Cardiac septum (tissue), 1 donor: ENCODE measurements around the gene CHN2. TPM values are rescaled to one million over a fixed set of nuclear protein-coding genes. Genes with fewer than 3 reads are reported as not detected.
"Not testable (repeated sequence)": the region's sequence is repeated elsewhere in the genome, so short reads cannot be mapped to it uniquely, and the experiment has no call there.

Source experiments
- DNase-seq: peaks from one replicate; pipeline ENCODE4 v3.0.0-alpha.2; 2020; ENCODE audit warnings: low spot score
- intact Hi-C: fragments of 100-400 bp; cut with DNase I; formaldehyde crosslinking; loops from one replicate; pipeline ENCODE4 v1.14.0; 2022
- total RNA-seq: library from RNA; stranded (reverse); fragmentation: NEBNext Ultra II Directional; extraction: Animal tissue kit (Norgen Biotek cat#: 25700); gene quantifications from one replicate; pipeline ENCODE4 v1.2.1, GENCODE V29; 2021
- donor health status: DM: no; HTN: no; CAD: no.

CHN2 gene
- total RNA-seq, 1 donor from 2014 or later: 33.6 TPM

DNA sequence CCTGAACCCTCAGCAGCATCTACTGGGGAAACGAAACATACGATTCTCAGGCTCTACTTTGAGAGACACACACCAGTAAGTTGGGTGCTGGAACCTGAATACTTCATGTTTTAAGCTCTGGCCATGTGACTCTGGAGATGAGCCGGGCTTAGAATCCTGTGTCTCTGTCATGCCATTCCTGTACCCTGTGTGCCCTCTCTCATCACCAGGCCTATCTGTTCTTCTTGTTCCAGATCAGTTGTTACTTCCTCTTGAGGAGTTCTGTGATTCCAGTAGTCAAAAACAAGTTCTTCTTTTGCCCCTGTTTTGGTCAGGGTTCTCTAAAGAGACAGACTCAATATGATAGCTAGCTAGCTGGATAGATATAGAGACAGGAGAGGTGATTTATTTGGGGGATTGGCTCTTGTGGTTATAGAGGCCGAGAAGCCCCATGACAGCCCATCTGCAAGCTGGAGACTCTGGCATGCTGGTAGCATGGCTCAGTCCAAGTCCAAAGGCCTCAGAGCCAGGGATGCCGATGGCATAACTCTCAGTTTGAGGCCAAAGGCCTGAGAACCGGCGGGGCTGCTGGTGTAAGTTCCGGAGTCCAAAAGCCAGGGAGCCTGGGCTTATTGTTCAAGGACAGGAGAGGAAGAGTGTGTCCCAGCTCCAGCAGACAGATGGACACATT, 54.3 kb downstream of the CHN2 start:
- intact Hi-C loops: no loop called here
- no peak for DNase-seq

DNA sequence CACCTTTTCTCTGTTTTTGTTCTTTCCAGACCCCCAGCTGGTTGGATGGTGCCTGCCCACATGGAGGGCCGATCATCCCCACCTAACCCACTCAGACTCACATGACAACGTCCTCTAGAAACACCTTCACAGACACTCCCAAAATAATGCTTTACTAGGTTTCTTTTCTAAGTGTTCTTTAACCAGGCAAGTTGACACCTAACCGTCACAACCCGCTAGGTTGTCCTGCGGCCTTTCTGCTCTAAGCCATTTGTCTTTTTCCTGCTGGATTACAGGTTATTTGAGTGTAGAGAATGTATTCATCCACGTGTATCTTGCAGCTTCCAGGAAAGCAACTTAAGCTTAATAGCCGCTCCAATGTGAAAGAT, 54.8 kb downstream of the CHN2 start:
- intact Hi-C loops: no loop called here
- no peak for DNase-seq

DNA sequence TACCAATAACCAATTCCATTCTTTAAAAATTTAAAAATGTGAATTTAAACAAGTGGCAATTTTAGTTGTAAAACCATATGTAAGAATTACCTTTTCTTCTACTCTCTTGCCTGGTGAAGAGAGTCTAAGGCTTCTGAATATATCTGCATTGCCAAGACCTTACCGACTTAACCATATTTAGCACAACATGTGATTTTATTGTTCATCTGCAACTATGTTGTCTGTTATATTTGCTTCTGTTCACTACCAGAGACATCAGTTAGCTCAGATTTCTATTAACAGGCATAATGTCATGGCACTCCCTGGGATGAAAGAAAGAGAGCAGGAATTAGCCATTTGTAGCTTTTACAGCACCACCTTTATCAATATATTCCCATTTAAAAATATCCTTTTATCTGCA, 55.3 kb downstream of the CHN2 start:
- intact Hi-C loops: no loop called here
- DNase-seq: no peak

DNA sequence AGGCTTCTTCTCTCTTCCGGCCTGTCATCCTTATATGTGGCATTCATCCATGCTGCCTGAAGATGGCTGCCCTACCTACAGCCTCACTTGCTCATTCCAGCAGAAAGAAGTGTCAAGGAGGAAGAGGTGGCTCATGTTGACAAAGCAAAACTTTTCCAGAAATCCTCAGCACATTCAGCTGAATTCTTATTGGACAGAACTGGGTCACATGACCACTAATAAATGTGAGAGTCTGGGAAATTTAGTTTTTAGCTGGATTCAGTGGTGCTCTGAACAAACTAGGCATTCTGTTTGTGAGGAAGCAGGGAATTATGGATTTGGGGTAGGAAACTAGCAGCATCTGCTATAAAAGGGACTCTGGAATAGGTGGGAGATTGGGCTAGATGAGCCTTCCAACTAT, 58.6 kb downstream of the CHN2 start:
- DNase-seq: no peak
- intact Hi-C loops: no loop called here

DNA sequence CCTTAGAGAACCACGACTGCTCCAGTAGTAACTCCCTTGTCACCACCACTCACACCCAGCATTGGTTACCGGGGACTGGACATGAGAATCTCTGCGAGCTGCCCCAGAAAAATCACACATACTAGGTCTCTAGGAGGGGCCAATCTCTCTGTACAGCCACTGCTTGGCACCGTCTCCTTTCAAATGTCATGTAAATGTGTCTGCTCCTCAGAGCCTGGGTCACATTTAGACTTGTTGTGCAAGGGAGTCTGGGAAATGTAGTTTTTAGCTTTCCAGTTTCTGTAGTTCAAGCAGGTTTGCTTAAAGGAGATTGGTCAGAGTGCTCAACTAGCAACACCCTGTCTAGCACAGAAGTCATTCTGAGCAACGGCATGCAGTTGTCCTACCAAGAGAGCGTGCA, 60.0 kb downstream of the CHN2 start:
- intact Hi-C loops: no loop called here
- no peak for DNase-seq

DNA sequence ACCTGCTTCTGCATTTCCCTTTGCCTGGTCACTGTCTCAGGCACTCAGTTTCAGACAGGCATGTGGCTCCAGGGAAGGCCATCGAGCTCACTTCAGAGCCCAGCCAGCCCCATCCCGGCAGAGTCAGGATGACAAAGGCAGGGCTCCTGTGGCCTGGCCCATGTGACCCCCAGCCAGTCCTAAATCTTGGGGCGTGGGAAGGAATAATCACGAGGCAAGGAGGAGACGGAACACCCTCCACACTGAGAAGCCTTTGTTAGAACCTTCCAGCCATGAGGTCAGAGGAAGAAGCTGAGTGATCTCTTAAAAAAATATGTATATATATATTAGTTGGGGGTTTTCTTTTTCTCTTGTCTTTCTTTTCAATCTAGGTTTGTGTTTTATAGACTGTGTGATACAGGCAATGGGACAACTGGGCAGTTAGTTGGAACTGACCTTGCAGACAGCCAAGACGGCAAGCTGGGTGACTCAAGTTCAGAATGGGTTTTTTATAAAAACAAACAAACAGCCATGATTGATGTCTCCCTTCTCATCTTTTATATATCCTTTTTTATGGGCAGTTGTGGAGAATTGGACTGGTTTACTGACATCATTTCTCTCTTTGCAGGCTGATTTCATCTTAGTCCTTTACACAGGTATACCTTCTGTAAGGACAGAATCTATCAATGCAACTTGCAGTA, 60.8 kb downstream of the CHN2 start:
- intact Hi-C loops: no loop called here
- DNase-seq: no peak

DNA sequence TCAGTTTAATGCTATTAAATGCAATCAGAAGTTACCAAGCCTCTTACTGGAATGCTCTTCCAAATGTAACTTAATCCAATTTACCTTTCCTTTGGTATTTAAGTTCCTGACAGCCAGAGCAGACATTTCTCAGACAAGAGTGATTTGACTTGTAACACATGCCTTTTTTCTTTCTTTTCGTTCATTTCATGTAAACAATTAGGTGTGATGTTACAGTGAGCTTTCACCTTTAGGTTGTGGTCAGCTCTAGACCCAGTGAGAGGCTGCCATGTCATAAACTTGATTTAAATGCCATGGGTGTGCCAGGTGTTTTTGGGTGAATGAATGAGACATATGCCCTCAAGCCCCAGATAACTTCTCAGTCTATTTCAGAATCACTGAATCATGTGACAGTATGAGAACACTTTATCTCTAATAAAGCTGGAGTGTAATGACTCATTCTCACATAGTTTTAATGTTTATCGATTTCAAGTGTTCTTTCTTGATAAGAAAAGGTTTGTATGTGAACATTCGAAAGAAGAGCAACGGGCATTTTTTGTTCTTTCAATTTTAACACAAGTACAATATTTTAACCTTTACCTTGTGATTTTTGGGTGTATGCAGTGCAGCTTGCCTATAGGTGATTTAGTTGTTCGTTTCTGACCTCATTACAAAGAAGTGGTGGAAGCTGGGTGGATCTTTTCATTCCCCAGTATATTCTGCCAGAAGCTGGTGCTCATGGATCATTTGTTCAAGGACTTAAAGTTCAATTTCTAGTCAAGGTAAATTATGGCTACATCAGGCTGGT, 61.5 kb downstream of the CHN2 start:
- no peak for DNase-seq
- intact Hi-C loops: no loop called here

DNA sequence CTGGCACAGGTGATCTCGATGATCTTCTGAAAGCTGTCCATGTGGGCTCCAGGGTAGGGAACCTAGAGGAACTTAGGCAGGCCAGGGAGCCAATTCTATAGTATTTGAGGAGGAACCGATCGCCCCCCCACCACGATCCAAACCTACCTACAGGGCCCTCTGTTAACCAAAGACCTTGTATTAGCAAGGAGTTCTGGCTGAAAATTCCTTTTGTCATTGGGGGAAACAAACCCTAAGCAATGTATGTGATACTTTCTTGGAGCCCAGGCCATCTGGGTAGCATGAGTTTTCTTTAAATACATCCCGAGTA, 62.1 kb downstream of the CHN2 start:
- no peak for DNase-seq
- intact Hi-C loops: no loop called here

DNA sequence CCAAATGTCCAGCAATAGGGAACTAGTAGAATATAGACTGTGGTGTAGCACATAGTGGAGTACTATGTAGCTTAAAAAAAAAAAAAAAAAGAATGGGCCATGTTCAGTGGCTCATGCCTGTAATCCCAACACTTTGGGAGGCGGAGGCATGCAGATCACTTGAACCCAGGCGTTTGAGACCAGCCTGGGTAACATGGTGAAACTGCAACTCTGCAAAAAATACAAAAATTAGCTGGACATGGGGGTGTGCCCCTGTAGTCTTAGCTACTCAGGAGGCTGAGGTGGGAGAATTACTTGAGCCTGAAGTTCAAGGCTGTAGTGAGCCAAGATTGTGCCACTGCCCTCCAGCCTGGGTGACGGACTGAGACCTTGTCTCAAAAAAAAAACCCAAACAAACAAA, 64.4 kb downstream of the CHN2 start:
- intact Hi-C loops: no loop called here

DNA sequence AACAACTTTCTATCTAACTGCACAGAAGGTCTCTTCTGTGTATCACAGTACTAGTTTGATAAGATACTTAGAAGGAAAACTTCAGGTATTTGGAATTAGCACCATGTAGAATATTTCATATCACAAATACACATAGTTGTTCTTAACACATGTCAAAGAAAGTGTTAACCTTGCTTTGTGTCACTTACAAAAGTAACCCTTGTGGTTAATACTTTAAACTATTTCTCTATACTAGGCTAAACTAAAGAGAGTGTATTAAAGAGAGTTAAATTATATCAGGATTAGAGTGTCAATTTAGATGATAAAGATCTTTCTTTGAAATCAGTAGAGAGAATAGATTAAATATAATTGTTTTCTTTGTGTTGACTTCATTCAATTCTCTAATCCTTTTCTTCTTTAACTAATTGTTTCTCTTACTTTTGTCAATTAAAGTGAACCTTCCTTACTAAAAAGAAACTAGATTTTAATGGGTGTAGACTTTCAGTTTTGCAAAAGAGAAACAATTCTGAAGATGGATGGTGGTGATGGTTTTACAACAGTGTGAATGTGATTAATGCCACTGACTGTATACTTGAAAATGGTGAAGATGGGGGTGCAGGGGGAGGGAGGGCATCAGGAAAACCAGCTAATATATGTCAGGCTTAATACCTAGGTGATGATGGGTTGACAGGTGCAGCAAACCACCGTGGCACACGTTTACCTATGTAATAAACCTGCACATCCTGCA, 67.8 kb downstream of the CHN2 start:
- intact Hi-C loops: no loop called here
- no peak for DNase-seq

More for the DNA sequence above, 64.4 kb downstream of the CHN2 start:
- DNase-seq: no peak

DNA sequence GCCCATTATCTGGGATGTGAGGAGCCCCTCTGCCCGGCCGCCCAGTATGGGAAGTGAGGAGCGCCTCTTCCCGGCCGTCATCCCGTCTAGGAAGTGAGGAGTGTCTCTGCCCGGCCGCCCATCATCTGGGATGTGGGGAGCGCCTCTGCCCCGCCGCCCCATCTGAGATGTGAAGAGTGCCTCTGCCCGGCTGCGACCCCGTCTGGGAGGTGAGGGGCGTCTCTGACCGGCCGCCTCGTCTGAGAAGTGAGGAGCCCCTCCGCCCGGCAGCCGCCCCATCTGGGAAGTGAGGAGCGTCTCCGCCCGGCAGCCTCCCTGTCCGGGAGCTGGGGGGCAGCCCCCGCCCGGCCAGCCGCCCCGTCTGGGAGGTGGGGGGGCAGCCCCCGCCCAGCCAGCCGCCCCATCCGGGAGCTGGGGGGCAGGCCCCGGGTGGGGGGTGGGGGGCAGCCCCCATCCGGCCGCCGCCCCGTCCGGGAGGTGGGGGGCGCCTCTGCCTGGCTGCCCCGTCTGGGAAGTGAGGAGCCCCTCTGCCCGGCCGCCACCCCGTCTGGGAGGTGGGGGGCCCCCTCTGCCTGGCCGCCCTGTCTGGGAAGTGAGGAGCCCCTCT, 69.1 kb downstream of the CHN2 start:
- DNase-seq, intact Hi-C loops: not testable (repeated sequence)

DNA sequence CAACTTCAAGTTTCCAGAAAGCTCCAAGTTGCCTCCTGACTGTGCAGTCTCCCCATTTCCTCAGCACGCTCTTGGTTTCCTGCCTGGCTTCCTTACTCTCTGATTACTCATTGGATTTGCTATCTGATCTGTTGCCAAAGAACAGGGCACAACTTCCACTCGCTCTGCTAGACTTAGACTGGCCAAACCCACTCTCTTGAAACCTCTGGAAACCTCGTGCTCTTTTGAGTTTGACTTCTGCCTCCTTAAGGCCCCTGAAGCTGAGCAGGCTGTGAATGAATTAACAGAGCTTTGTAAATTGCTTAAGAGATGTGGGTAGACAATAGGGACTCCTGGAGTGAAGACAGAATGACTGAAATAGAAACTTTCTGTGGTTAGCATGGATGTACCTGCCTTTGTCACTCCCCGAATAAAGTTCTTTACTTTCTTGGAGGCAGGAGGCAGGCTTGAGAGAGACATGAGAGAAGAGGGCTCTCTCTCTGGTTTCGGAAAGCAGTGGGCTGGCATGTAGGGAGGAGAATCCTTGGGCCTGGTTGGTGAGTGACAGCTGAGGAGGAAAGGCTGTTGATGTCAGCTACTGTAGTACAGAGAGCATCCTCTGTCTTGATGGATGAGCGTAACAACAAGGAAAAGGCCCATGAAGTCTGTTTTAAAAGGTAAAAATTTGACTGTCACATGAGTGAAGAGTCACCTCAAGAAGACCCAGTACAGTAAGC, 70.8 kb downstream of the CHN2 start:
- DNase-seq: no peak
- intact Hi-C loops: no loop called here

DNA sequence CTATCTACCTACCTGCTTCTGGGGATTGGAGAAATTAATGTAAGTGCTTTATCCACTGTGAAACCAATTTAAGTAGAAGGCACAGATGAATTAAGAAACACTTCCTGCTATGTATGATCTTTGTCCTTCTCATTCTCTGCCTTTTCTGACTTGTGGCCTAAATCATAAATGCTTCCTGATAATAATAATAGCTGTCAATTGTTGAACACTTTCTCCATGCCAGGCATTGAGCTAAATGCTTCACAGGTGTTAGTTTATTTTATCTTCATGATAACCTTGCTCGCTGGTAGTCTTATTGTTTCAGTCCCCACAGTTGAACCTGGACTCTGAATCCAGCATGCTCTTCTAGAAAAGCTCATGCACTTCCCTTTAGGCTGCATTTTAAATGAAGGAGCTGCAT, 75.4 kb downstream of the CHN2 start:
- DNase-seq: no peak

DNA sequence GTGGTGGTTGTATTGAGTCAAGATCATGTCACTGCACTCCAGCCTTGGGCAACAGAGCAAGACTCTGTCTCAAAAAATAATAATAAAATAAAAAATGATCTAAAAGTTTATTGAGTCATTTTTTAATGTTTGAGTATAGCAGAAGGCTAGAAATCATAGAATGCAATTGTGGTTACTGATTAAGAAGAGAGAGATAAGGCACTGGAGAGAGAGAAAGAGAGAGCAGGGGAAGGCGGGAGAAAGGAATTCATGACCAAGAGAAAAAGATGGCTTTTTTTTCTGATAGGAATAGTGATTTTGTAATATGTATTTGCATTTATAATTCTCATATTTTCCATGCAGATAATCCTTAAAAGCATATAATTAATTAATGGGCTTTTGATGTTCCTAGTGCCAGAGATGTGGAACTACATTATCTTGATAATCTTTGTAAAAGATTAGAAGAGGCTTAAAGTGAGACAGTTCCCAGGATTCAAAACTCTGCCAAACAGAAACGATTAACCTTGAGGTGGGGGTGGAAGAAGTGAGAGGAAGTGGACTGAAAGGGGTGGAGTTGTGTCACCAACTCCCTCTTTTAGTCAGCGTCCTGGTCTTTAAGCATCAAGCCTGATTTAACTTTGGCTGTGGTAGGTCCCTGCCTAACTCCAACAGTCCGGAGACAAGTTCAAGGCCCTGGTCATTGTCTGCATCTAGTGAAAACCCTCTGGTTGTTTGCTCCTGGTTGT, 76.2 kb downstream of the CHN2 start:
- DNase-seq: no peak
- intact Hi-C loops: no loop called here

More for the DNA sequence above, 75.4 kb downstream of the CHN2 start:
- intact Hi-C loops: no loop called here

DNA sequence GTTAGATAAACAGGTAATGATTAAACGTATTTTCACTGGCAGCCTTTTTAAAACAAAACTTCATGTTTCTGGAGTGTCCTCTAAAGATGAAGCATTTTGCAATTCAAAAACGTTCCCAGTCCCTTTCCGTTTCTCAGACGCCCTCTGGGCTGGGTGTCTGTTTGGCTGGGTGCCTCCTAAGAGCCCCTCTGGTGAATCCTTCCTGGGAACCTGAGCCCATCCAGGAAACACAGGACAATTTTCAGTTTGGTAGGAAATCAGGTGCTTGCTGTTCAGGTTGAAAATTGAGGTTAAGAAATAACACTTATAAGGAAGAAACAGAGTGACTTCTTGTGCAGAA, 76.7 kb downstream of the CHN2 start:
- intact Hi-C loops: no loop called here
- no peak for DNase-seq

DNA sequence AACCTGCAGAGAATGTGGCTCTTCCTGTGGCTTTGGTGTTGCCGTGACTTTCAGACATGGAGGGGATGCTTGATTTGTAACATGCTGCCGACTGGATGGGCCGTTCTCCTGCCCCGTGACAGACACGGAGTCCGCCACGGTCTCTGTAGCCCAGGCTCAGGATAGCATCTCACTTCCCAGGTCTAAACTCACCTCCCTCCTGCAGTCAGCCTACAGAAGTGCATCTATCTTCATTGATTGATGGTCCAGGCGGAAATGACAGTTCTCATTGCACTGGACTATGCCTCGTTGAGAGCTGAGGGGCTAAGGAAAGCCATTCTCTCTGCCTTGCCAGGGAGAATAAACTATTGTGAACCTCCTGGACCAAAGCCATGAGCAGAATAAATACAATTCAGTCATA, 77.5 kb downstream of the CHN2 start:
- intact Hi-C loops: no loop called here
- DNase-seq: no peak

DNA sequence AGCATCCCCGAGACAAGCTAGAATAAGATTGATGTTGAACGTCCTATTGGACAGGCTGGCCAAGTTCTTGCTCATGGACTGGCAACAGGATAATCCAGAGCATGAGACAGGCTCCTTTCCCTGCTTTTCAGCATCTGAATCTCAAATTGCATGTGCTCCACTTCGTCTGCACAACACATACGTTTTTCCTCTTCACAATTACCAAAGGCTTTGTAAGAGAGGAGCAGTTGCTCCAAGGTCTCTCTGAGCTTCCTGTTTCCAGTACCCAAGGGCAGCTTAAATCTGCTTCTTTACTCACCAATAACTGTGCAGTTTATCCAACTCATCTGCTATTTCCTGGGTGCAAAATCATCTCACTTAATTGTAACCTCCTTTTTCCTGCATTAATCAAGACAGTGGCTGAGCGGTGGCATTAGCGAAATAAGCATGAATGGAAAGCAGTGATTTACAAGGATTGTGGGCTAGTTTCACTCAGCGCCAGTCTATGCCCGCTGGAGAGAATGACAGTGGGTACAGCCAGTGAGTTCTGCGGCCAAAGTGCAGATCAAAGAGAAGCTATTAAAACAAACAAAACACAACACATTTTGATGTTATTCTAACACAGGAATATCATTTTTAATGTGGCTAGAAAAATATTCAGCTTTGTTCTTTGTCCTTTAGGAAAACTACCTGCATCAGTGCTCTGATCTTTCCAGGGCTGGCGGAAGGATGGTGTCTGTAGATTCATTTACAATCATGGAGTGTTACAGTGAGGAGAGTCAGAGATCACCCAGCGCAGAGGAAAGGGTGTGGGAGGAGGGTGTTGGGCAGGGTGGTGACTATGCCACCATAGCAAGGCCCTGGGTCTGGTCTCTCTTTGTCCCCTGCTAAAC, 79.8 kb downstream of the CHN2 start:
- intact Hi-C loops: no loop called here
- DNase-seq: no peak

DNA sequence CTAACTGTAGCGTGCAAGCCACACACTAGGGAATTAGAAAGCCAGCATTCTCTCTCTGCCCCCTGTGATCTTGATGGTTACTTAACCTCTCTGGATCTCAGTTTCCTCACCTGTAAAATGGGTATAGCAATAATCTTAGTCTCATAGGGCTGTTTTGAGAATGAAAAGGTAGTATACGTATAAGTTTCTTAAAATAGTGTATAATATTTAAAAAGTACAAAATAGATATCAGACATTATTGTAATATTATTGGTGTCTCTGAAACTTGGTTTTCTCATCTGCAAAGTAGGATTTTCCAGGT, 80.4 kb downstream of the CHN2 start:
- intact Hi-C loops: no loop called here
- no peak for DNase-seq
